WTC11 (cell line): ENCODE results near the gene PAPPA2. TPM values are rescaled to one million over a fixed set of nuclear protein-coding genes. Genes with fewer than 3 reads are reported as not detected.
A peak's percentile ranks its signal among the peaks of the same experiment; 100 is the strongest.

Source experiments
- ATAC-seq: fragments of 200-7000 bp; cut with Tn5 transposase; 2 replicates; pipeline ENCODE4 v1.10.0; 2021; ENCODE audit warnings: mild to moderate bottlenecking, moderate library complexity
- Bru-seq: library from RNA; stranded (reverse); fragments of 400-500 nt; gene quantifications from one replicate; lab custom pipeline; 2021; lab: Mats Ljungman, UMichigan
- CTCF ChIA-PET: fragments of 300-600 bp; sonication (Branson Sonifier 250); formaldehyde crosslinking; loops from one replicate; lab custom pipeline; 2021; ENCODE audit warnings: antibody characterized with exemption; lab: Charles Lee
- POLR2A ChIA-PET: fragments of 350-600 bp; sonication (Branson Sonifier 250); formaldehyde crosslinking; loops from one replicate; lab custom pipeline; 2021; ENCODE audit warnings: antibody characterized with exemption; lab: Charles Lee
- DNase-seq: peaks from one replicate; pipeline ENCODE4 v3.0.0; 2021; ENCODE audit warnings: low spot score
- H3K27ac Mint-ChIP-seq: 2 replicates; pipeline ENCODE4 v1.8.0; 2021; ENCODE audit warnings: mixed read lengths
- H3K27me3 Mint-ChIP-seq: 2 replicates; pipeline ENCODE4 v1.8.0; 2021; ENCODE audit warnings: low read depth, mild to moderate bottlenecking, moderate library complexity, mixed read lengths
- H3K36me3 Mint-ChIP-seq: 2 replicates; pipeline ENCODE4 v1.8.0; 2021; ENCODE audit warnings: mixed read lengths
- H3K4me1 Mint-ChIP-seq: 2 replicates; pipeline ENCODE4 v1.8.0; 2022; ENCODE audit warnings: mixed read lengths
- H3K4me3 Mint-ChIP-seq: 2 replicates; pipeline ENCODE4 v1.8.0; 2021; ENCODE audit warnings: mild to moderate bottlenecking, moderate library complexity, mixed read lengths
- H3K9me3 Mint-ChIP-seq: 2 replicates; pipeline ENCODE4 v1.8.0; 2021; ENCODE audit warnings: mixed read lengths
- GRHL2 ChIP-seq: fragments of 250-450 bp; sonication (Bioruptor Pico); IDR thresholded peaks from 2 replicates; pipeline ENCODE4 v1.8.0; 2022; ENCODE audit warnings: mild to moderate bottlenecking, moderate library complexity; ENCODE audit not compliant: insufficient replicate concordance, severe bottlenecking
- IRF1 ChIP-seq: sonication (generic); formaldehyde crosslinking; IDR thresholded peaks from 2 replicates; pipeline ENCODE4 v1.8.0; 2023; ENCODE audit warnings: missing genetic modification reagents
- IRF2 ChIP-seq: sonication (generic); formaldehyde crosslinking; IDR thresholded peaks from 2 replicates; pipeline ENCODE4 v1.8.0; 2022; ENCODE audit warnings: low read depth, missing genetic modification reagents, borderline replicate concordance
- JUN ChIP-seq: sonication (generic); formaldehyde crosslinking; IDR thresholded peaks from 2 replicates; pipeline ENCODE4 v1.8.0; 2023; ENCODE audit warnings: mild to moderate bottlenecking, missing genetic modification reagents
- MXD4 ChIP-seq: fragments of 250-450 bp; sonication (Bioruptor Pico); IDR thresholded peaks from 2 replicates; pipeline ENCODE4 v1.8.0; 2021; ENCODE audit warnings: mild to moderate bottlenecking, moderate library complexity, borderline replicate concordance
- NR1H2 ChIP-seq: sonication (generic); formaldehyde crosslinking; IDR thresholded peaks from 2 replicates; pipeline ENCODE4 v1.9.0; 2021; ENCODE audit warnings: mild to moderate bottlenecking, moderate library complexity, missing genetic modification reagents
- PREB ChIP-seq: sonication (generic); formaldehyde crosslinking; IDR thresholded peaks from 2 replicates; pipeline ENCODE4 v1.8.1; 2022; ENCODE audit warnings: mild to moderate bottlenecking, missing genetic modification reagents, moderate library complexity, borderline replicate concordance
- SP1 ChIP-seq: sonication (generic); formaldehyde crosslinking; conservative IDR thresholded peaks from 2 replicates; pipeline ENCODE4 v1.8.1; 2022; ENCODE audit warnings: missing genetic modification reagents
- TEAD1 ChIP-seq: sonication (generic); formaldehyde crosslinking; IDR thresholded peaks from 2 replicates; pipeline ENCODE4 v1.8.0; 2022; ENCODE audit warnings: mild to moderate bottlenecking, missing genetic modification reagents
- ZBTB43 ChIP-seq: sonication (generic); formaldehyde crosslinking; IDR thresholded peaks from 2 replicates; pipeline ENCODE4 v1.8.1; 2023; ENCODE audit warnings: mild to moderate bottlenecking, missing genetic modification reagents
- ZNF532 ChIP-seq: fragments of 250-450 bp; sonication (Bioruptor Pico); IDR thresholded peaks from 2 replicates; pipeline ENCODE4 v1.9.0; 2021; ENCODE audit warnings: mild to moderate bottlenecking, borderline replicate concordance
- long read RNA-seq, 3 experiments: library from RNA in 1 of 3; library from capped mRNA in 1 of 3; library from polyadenylated mRNA in 1 of 3; unstranded in 2 of 3; stranded (forward) in 1 of 3; transcript quantifications; one replicate each; pipeline ENCODE4 v2.0.0, GENCODE V29; 2021
- total RNA-seq: library from RNA; stranded (reverse); gene quantifications from 3 replicates; pipeline ENCODE4 v1.2.3, GENCODE V29; 2021
- TF ChIP-seq, protein P1 (sequence below): sonication (generic); formaldehyde crosslinking; IDR thresholded peaks from 2 replicates; pipeline ENCODE4 v1.8.1; 2023; ENCODE audit warnings: mild to moderate bottlenecking, missing genetic modification reagents, borderline replicate concordance
- TF ChIP-seq, protein P2 (sequence below): sonication (generic); formaldehyde crosslinking; IDR thresholded peaks from 2 replicates; pipeline ENCODE4 v1.8.1; 2023; ENCODE audit warnings: mild to moderate bottlenecking, moderate library complexity, missing genetic modification reagents

PAPPA2 gene, protein sequence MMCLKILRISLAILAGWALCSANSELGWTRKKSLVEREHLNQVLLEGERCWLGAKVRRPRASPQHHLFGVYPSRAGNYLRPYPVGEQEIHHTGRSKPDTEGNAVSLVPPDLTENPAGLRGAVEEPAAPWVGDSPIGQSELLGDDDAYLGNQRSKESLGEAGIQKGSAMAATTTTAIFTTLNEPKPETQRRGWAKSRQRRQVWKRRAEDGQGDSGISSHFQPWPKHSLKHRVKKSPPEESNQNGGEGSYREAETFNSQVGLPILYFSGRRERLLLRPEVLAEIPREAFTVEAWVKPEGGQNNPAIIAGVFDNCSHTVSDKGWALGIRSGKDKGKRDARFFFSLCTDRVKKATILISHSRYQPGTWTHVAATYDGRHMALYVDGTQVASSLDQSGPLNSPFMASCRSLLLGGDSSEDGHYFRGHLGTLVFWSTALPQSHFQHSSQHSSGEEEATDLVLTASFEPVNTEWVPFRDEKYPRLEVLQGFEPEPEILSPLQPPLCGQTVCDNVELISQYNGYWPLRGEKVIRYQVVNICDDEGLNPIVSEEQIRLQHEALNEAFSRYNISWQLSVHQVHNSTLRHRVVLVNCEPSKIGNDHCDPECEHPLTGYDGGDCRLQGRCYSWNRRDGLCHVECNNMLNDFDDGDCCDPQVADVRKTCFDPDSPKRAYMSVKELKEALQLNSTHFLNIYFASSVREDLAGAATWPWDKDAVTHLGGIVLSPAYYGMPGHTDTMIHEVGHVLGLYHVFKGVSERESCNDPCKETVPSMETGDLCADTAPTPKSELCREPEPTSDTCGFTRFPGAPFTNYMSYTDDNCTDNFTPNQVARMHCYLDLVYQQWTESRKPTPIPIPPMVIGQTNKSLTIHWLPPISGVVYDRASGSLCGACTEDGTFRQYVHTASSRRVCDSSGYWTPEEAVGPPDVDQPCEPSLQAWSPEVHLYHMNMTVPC (N-terminal part only)
- total RNA-seq (0.27 to 0.74 TPM (median 0.60 TPM) in 3 replicates), Bru-seq, nascent RNA (percentile 21 among the genes with signal in this experiment)
- long read RNA-seq, experiment 1, partial matches to known transcripts, result 0 of 2 reads
- long read RNA-seq, experiment 1, other reads (novel, unspliced or antisense), result 2 of 2 reads
- long read RNA-seq, experiment 2, result 0 reads
- long read RNA-seq, experiment 3, partial matches to known transcripts, result 0 of 1 reads
- long read RNA-seq, experiment 3, other reads (novel, unspliced or antisense), result 1 of 1 reads

GRCh38 chr1:176462674-176463378 is at the start of gene PAPPA2:
Gene PAPPA2, plus strand, starts transcription at chr1:176463175. Its CDS starts 93,148 bp downstream, at chr1:176556323.
- H3K4me3 Mint-ChIP-seq, result no peak within 1 kb of the TSS
- POLR2A ChIA-PET, result no interaction called here
- H3K27ac Mint-ChIP-seq, result no peak within 1 kb of the TSS; the same call in 1 of the 2 replicates
- TF ChIP-seq IRF1 (no peak), GRHL2 (CRISPR knock-in tag) (no peak), IRF2 (CRISPR knock-in tag) (no peak), ZBTB43 (no peak), TEAD1 (no peak), MXD4 (no peak), PREB (CRISPR knock-in tag) (no peak), SP1 (CRISPR knock-in tag) (no peak), NR1H2 (CRISPR knock-in tag) (no peak), ZNF532 (CRISPR knock-in tag) (no peak)
- TF ChIP-seq, all 79 proteins: peak for 0
- Mint-ChIP-seq H3K4me1 (peaks cover 16% of the 10 kb centered on the region), H3K27me3 (no peaks in the 10 kb centered on the region), H3K36me3 (peaks cover 5% of the 10 kb centered on the region), H3K9me3 (peaks cover 19% of the 10 kb centered on the region)
- DNase-seq (no peak), ATAC-seq (no peak; the same call in 1 of the 2 replicates)
- CTCF ChIA-PET, result no interaction called here

GRCh38 chr1:176416777-176417176 is 46.2 kb upstream of the PAPPA2 start:
- Mint-ChIP-seq H3K9me3 (no peaks in the 10 kb centered on the region), H3K36me3 (no peaks in the 10 kb centered on the region)
- DNase-seq, result no peak
- TF ChIP-seq JUN (CRISPR knock-in tag), result no peak
- TF ChIP-seq, protein P1, sequence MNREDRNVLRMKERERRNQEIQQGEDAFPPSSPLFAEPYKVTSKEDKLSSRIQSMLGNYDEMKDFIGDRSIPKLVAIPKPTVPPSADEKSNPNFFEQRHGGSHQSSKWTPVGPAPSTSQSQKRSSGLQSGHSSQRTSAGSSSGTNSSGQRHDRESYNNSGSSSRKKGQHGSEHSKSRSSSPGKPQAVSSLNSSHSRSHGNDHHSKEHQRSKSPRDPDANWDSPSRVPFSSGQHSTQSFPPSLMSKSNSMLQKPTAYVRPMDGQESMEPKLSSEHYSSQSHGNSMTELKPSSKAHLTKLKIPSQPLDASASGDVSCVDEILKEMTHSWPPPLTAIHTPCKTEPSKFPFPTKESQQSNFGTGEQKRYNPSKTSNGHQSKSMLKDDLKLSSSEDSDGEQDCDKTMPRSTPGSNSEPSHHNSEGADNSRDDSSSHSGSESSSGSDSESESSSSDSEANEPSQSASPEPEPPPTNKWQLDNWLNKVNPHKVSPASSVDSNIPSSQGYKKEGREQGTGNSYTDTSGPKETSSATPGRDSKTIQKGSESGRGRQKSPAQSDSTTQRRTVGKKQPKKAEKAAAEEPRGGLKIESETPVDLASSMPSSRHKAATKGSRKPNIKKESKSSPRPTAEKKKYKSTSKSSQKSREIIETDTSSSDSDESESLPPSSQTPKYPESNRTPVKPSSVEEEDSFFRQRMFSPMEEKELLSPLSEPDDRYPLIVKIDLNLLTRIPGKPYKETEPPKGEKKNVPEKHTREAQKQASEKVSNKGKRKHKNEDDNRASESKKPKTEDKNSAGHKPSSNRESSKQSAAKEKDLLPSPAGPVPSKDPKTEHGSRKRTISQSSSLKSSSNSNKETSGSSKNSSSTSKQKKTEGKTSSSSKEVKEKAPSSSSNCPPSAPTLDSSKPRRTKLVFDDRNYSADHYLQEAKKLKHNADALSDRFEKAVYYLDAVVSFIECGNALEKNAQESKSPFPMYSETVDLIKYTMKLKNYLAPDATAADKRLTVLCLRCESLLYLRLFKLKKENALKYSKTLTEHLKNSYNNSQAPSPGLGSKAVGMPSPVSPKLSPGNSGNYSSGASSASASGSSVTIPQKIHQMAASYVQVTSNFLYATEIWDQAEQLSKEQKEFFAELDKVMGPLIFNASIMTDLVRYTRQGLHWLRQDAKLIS (CRISPR knock-in tag), result no peak
- TF ChIP-seq, protein P2, sequence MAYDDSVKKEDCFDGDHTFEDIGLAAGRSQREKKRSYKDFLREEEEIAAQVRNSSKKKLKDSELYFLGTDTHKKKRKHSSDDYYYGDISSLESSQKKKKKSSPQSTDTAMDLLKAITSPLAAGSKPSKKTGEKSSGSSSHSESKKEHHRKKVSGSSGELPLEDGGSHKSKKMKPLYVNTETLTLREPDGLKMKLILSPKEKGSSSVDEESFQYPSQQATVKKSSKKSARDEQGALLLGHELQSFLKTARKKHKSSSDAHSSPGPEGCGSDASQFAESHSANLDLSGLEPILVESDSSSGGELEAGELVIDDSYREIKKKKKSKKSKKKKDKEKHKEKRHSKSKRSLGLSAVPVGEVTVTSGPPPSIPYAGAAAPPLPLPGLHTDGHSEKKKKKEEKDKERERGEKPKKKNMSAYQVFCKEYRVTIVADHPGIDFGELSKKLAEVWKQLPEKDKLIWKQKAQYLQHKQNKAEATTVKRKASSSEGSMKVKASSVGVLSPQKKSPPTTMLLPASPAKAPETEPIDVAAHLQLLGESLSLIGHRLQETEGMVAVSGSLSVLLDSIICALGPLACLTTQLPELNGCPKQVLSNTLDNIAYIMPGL, result no peak

More at GRCh38 chr1:176416777-176417176, 46.2 kb upstream of the PAPPA2 start:
- H3K27ac Mint-ChIP-seq, result no peak overlapping the region
- POLR2A ChIA-PET, result no interaction called here
- H3K4me1 Mint-ChIP-seq, result no peaks in the 10 kb centered on the region
- H3K27me3 Mint-ChIP-seq, result no peaks in the 10 kb centered on the region
- peak; percentile 52; the same call in 1 of the 2 replicates for ATAC-seq
- no peak overlapping the region for H3K4me3 Mint-ChIP-seq
- CTCF ChIA-PET, result no interaction called here
